ENCODE measurements around the gene ACTN4. TPM values are rescaled to one million over a fixed set of nuclear protein-coding genes. Genes with fewer than 3 reads are reported as not detected.

The ACTN4 gene
- total and polyA plus RNA-seq, 10 of the 15 experiments (the other 5 are each of a cell fraction or from before 2014, with no cell fraction given): 2.4 to 293 (median 72.5) TPM

DNA sequence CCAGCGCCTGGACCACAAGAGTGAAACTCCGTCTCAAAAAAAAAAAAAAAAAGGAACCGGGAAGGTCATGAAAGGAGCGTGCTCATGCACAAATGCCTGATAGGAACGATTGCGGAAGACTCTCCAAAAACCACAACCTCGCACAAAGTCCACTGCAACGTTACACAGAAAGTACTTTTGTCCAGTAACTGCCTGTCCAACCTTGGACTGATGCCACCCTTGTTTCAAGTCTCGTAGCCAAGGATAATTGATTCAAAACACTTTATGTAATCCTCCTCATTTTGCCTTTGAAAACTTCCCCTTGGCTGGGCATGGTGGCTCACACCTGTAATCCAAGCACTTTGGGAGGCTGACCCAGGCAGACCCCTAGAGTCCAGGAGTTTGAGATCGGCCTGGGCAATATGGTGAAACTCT is 112.1 kb downstream of the ACTN4 start:
- ChIA-PET CTCF (no interaction called here), SMC1A (ENCODE audit: uncharacterized antibody, unreplicated experiment) (no interaction called here), RAD21 (ENCODE audit: unreplicated experiment) (interaction anchor here (0.6 kb wide), 1 partner anchor 1395 kb away, joined by 3 read pairs; no protein-coding TSS in a partner anchor), POLR2A (no interaction called here)
- TF ChIP-seq ZSCAN29 (IDR thresholded peaks at IDR 0.05) (no peak), TCF12 (IDR thresholded peaks at IDR 0.05; ENCODE audit: low read depth, low read length) (no peak), STAT3 (IDR thresholded peaks at IDR 0.05; ENCODE audit: low read depth, low read length) (no peak), ZNF24 (IDR thresholded peaks at IDR 0.05) (no peak), JUND (IDR thresholded peaks at IDR 0.05; ENCODE audit: low read depth, low read length) (no peak), SP1 (IDR thresholded peaks at IDR 0.05; ENCODE audit: low read depth, low read length) (no peak), RELA (IDR thresholded peaks at IDR 0.05; ENCODE audit: borderline replicate concordance, partially characterized antibody) (no peak), IRF4 (IDR thresholded peaks at IDR 0.05; ENCODE audit: low read depth, low read length) (no peak), SMC3 (IDR thresholded peaks at IDR 0.05; ENCODE audit: borderline replicate concordance, low read length) (no peak), CREM (IDR thresholded peaks at IDR 0.05; ENCODE audit: low read depth) (no peak), MTA3 (IDR thresholded peaks at IDR 0.05; ENCODE audit: borderline replicate concordance, low read length) (no peak), YBX1 (IDR thresholded peaks at IDR 0.05) (no peak), MTA2 (IDR thresholded peaks at IDR 0.05; ENCODE audit: low read depth) (no peak), SMARCA5 (IDR thresholded peaks at IDR 0.05) (no peak), MEF2A (IDR thresholded peaks at IDR 0.05; ENCODE audit: insufficient read depth, low read depth, low read length) (no peak)
- TF ChIP-seq, protein P1, sequence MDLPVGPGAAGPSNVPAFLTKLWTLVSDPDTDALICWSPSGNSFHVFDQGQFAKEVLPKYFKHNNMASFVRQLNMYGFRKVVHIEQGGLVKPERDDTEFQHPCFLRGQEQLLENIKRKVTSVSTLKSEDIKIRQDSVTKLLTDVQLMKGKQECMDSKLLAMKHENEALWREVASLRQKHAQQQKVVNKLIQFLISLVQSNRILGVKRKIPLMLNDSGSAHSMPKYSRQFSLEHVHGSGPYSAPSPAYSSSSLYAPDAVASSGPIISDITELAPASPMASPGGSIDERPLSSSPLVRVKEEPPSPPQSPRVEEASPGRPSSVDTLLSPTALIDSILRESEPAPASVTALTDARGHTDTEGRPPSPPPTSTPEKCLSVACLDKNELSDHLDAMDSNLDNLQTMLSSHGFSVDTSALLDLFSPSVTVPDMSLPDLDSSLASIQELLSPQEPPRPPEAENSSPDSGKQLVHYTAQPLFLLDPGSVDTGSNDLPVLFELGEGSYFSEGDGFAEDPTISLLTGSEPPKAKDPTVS (IDR thresholded peaks at IDR 0.05; ENCODE audit: low read depth, low read length): no peak
- TF ChIP-seq, protein P2, sequence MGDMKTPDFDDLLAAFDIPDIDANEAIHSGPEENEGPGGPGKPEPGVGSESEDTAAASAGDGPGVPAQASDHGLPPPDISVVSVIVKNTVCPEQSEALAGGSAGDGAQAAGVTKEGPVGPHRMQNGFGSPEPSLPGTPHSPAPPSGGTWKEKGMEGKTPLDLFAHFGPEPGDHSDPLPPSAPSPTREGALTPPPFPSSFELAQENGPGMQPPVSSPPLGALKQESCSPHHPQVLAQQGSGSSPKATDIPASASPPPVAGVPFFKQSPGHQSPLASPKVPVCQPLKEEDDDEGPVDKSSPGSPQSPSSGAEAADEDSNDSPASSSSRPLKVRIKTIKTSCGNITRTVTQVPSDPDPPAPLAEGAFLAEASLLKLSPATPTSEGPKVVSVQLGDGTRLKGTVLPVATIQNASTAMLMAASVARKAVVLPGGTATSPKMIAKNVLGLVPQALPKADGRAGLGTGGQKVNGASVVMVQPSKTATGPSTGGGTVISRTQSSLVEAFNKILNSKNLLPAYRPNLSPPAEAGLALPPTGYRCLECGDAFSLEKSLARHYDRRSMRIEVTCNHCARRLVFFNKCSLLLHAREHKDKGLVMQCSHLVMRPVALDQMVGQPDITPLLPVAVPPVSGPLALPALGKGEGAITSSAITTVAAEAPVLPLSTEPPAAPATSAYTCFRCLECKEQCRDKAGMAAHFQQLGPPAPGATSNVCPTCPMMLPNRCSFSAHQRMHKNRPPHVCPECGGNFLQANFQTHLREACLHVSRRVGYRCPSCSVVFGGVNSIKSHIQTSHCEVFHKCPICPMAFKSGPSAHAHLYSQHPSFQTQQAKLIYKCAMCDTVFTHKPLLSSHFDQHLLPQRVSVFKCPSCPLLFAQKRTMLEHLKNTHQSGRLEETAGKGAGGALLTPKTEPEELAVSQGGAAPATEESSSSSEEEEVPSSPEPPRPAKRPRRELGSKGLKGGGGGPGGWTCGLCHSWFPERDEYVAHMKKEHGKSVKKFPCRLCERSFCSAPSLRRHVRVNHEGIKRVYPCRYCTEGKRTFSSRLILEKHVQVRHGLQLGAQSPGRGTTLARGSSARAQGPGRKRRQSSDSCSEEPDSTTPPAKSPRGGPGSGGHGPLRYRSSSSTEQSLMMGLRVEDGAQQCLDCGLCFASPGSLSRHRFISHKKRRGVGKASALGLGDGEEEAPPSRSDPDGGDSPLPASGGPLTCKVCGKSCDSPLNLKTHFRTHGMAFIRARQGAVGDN (IDR thresholded peaks at IDR 0.05): no peak
- Histone ChIP-seq H2AFZ (ENCODE audit: control insufficient read depth, low read depth, low read length) (no peak overlapping the region), H3K4me1 (ENCODE audit: control insufficient read depth, insufficient read depth, low read length) (no peaks in the 10 kb centered on the region), H3K27me3 (replicated peaks in 1 of 2; ENCODE audit: control insufficient read depth in 2 of 2, insufficient read depth in 2 of 2, low read length in 1 of 2) (no peaks in the 10 kb centered on the region), H4K20me1 (ENCODE audit: control insufficient read depth, insufficient read depth) (no peaks in the 10 kb centered on the region), H3K27ac (ENCODE audit: control insufficient read depth, insufficient read depth) (no peak overlapping the region), H3K9ac (ENCODE audit: control insufficient read depth, insufficient read depth, low read length) (no peak overlapping the region), H3K36me3 (ENCODE audit: control insufficient read depth in 2 of 2, insufficient read depth in 2 of 2, low read length in 1 of 2) (no peaks in the 10 kb centered on the region), H3K79me2 (ENCODE audit: control insufficient read depth, insufficient read depth, low read length) (no peaks in the 10 kb centered on the region), H3K9me3 (replicated peaks; ENCODE audit: control insufficient read depth, insufficient read depth, low read length) (no peaks in the 10 kb centered on the region), H3K4me2 (ENCODE audit: control insufficient read depth, insufficient read depth) (no peak overlapping the region), H3K4me3 (no peak overlapping the region)
- in situ Hi-C loops (cut with MboI): no loop called here
- 52% methylated on average over 9 of the region's 10 CpGs for WGBS (ENCODE audit: insufficient coverage, insufficient replicate concordance, low lambda C conversion rate, missing lambda C conversion rate)
- FAIRE-seq: no peak
- no TSS peak for BruUV-seq (replicated peaks)
- ATAC-seq: no peak
- DNase-seq (ENCODE audit: low read depth, low spot score): no peak
- intact Hi-C loops (cut with micrococcal nuclease; ENCODE audit: unreplicated experiment): no loop called here

All from GM12878 (cell line).